MM.1S (cell line): ENCODE results near the gene PRKCSH.

Experiments
- DNase-seq: peaks from one replicate; pipeline ENCODE4 v3.0.0-alpha.2; 2015
- H2AFZ ChIP-seq: fragments of 300-600 bp; sonication (generic); 2 replicates; pipeline ENCODE4 v1.6.0; 2016; ENCODE audit warnings: antibody characterized with exemption, low read length
- H3F3A ChIP-seq: fragments of 300-600 bp; sonication (generic); 2 replicates; pipeline ENCODE4 v1.6.1; 2016; ENCODE audit warnings: mild to moderate bottlenecking, antibody characterized with exemption, low read length, moderate library complexity, mixed read lengths; ENCODE audit not compliant: insufficient read depth
- H3K27ac ChIP-seq: fragments of 300-600 bp; sonication (generic); 2 replicates; pipeline ENCODE4 v1.5.1; 2016; ENCODE audit warnings: mild to moderate bottlenecking, low read length
- H3K27me3 ChIP-seq: fragments of 300-600 bp; sonication (generic); replicated peaks from 2 replicates; pipeline ENCODE4 v1.6.0; 2016; ENCODE audit warnings: low read length; ENCODE audit not compliant: insufficient read depth
- H3K36me3 ChIP-seq: fragments of 300-600 bp; sonication (generic); replicated peaks from 2 replicates; pipeline ENCODE4 v1.6.1; 2016; ENCODE audit warnings: mild to moderate bottlenecking, low read length, mixed read lengths; ENCODE audit not compliant: insufficient read depth
- H3K4me1 ChIP-seq: fragments of 300-600 bp; sonication (generic); 2 replicates; pipeline ENCODE4 v1.6.1; 2016; ENCODE audit warnings: low read length, mixed read lengths
- H3K4me2 ChIP-seq: fragments of 300-600 bp; sonication (generic); 2 replicates; pipeline ENCODE4 v1.6.0; 2016; ENCODE audit warnings: low read depth, low read length
- H3K4me3 ChIP-seq: fragments of 300-600 bp; sonication (generic); 2 replicates; pipeline ENCODE4 v1.5.1; 2016; ENCODE audit warnings: low read length, mixed read lengths
- H3K79me2 ChIP-seq: fragments of 300-600 bp; sonication (generic); 2 replicates; pipeline ENCODE4 v1.6.1; 2016; ENCODE audit warnings: mixed run types, low read length, mixed read lengths
- H3K9ac ChIP-seq: fragments of 300-600 bp; sonication (generic); 2 replicates; pipeline ENCODE4 v1.6.1; 2016; ENCODE audit warnings: low read length, mixed read lengths
- H3K9me2 ChIP-seq: fragments of 300-600 bp; sonication (generic); replicated peaks from 2 replicates; pipeline ENCODE4 v1.6.1; 2016; ENCODE audit warnings: mild to moderate bottlenecking, low read length, mixed read lengths; ENCODE audit not compliant: insufficient read depth
- H3K9me3 ChIP-seq: fragments of 300-600 bp; sonication (generic); replicated peaks from 2 replicates; pipeline ENCODE4 v1.6.1; 2016; ENCODE audit warnings: mild to moderate bottlenecking, low read length, mixed read lengths; ENCODE audit not compliant: insufficient read depth
- H4K20me1 ChIP-seq: fragments of 300-600 bp; sonication (generic); 2 replicates; pipeline ENCODE4 v1.6.1; 2016; ENCODE audit warnings: mild to moderate bottlenecking, low read length, moderate library complexity, mixed read lengths; ENCODE audit not compliant: insufficient read depth
- EZH2 ChIP-seq: fragments of 300-600 bp; sonication (generic); optimal IDR thresholded peaks from 2 replicates; pipeline ENCODE3; 2017; ENCODE audit warnings: low read depth, mild to moderate bottlenecking, antibody characterized with exemption, low read length, mixed read lengths
- EZH2phosphoT487 ChIP-seq: fragments of 300-600 bp; sonication (generic); IDR thresholded peaks from 2 replicates; pipeline ENCODE4 v1.6.1; 2018; ENCODE audit warnings: antibody characterized with exemption, low read length
- TF ChIP-seq, protein P1 (sequence below): fragments of 300-600 bp; sonication (generic); IDR thresholded peaks from 2 replicates; pipeline ENCODE4 v1.5.1; 2016; ENCODE audit warnings: antibody characterized with exemption, low read length, mixed read lengths

Gene PRKCSH

GRCh38 chr19:11418094-11418548, 17.3 kb upstream of the PRKCSH start:
- no peaks in the 10 kb centered on the region for H3K9me2 ChIP-seq
- no peaks in the 10 kb centered on the region for H3F3A ChIP-seq
- no peak overlapping the region for H3K4me3 ChIP-seq
- H3K4me1 ChIP-seq = no peaks in the 10 kb centered on the region; the same call in 1 of the 2 replicates
- H3K27ac ChIP-seq = no peak overlapping the region
- H3K9ac ChIP-seq = no peak overlapping the region
- H3K27me3 ChIP-seq = peaks cover 77% of the 10 kb centered on the region
- no peaks in the 10 kb centered on the region for H3K79me2 ChIP-seq
- H3K4me2 ChIP-seq = peak overlapping the region; percentile 66; the same call in 1 of the 2 replicates
- peak overlapping the region; percentile 20; the same call in 1 of the 2 replicates for H2AFZ ChIP-seq
- DNase-seq = no peak
- no peaks in the 10 kb centered on the region for H3K36me3 ChIP-seq
- no peak for TF ChIP-seq EZH2phosphoT487
- TF ChIP-seq, protein P1, sequence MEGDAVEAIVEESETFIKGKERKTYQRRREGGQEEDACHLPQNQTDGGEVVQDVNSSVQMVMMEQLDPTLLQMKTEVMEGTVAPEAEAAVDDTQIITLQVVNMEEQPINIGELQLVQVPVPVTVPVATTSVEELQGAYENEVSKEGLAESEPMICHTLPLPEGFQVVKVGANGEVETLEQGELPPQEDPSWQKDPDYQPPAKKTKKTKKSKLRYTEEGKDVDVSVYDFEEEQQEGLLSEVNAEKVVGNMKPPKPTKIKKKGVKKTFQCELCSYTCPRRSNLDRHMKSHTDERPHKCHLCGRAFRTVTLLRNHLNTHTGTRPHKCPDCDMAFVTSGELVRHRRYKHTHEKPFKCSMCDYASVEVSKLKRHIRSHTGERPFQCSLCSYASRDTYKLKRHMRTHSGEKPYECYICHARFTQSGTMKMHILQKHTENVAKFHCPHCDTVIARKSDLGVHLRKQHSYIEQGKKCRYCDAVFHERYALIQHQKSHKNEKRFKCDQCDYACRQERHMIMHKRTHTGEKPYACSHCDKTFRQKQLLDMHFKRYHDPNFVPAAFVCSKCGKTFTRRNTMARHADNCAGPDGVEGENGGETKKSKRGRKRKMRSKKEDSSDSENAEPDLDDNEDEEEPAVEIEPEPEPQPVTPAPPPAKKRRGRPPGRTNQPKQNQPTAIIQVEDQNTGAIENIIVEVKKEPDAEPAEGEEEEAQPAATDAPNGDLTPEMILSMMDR = no peak
- TF ChIP-seq EZH2 = no peak
- H3K9me3 ChIP-seq = no peaks in the 10 kb centered on the region
- H4K20me1 ChIP-seq = no peaks in the 10 kb centered on the region

- peaks cover 84% of the 10 kb centered on the region for H3K27me3 ChIP-seq
- no peaks in the 10 kb centered on the region for H3F3A ChIP-seq
- H3K9ac ChIP-seq = no peak within 1 kb of the TSS
- H3K4me1 ChIP-seq = no peaks in the 10 kb centered on the region; the same call in 1 of the 2 replicates
- no peak within 1 kb of the TSS for H3K27ac ChIP-seq
- no peaks in the 10 kb centered on the region for H3K9me3 ChIP-seq
- peak within 1 kb of the TSS; percentile 20; the same call in 1 of the 2 replicates for H2AFZ ChIP-seq
- TF ChIP-seq, protein P1 = no peak
- TF ChIP-seq EZH2 = no peak
- TF ChIP-seq EZH2phosphoT487 = no peak
- H3K4me2 ChIP-seq = peak within 1 kb of the TSS; percentile 66; the same call in 1 of the 2 replicates
- H3K9me2 ChIP-seq = no peaks in the 10 kb centered on the region
- H3K4me3 ChIP-seq = no peak within 1 kb of the TSS; the same call in 1 of the 2 replicates
- no peaks in the 10 kb centered on the region for H3K36me3 ChIP-seq
- H3K79me2 ChIP-seq = no peaks in the 10 kb centered on the region
- DNase-seq = no peak
- H4K20me1 ChIP-seq = no peaks in the 10 kb centered on the region
These were observed 16.6 kb upstream of the PRKCSH start, which contains the start of gene RGL3 for GRCh38 chr19:11418549-11419506. RGL3 (minus strand) TSS chr19:11419314; CDS start chr19:11419278, 36 bp downstream.

- Histone ChIP-seq H2AFZ (0 out of 2 replicates have a peak overlapping the region, but pooled peaks have one; percentile 13), H3K79me2 (no peaks in the 10 kb centered on the region), H3K27me3 (peaks cover 77% of the 10 kb centered on the region), H3K9me3 (no peaks in the 10 kb centered on the region), H3K4me3 (no peak overlapping the region), H3K4me1 (no peaks in the 10 kb centered on the region; the same call in 1 of the 2 replicates), H3K4me2 (peak overlapping the region; percentile 69; the same call in 1 of the 2 replicates), H3F3A (no peaks in the 10 kb centered on the region; the same call in 1 of the 2 replicates), H4K20me1 (no peaks in the 10 kb centered on the region), H3K9ac (no peak overlapping the region), H3K9me2 (no peaks in the 10 kb centered on the region), H3K27ac (no peak overlapping the region), H3K36me3 (no peaks in the 10 kb centered on the region)
- no peak for DNase-seq
- TF ChIP-seq EZH2 = no peak
- TF ChIP-seq, protein P1 = no peak
- no peak for TF ChIP-seq EZH2phosphoT487
These were observed 14.7 kb upstream of the PRKCSH start for GRCh38 chr19:11420429-11421370.
